ENCODE data around the gene SLC5A6. TPM values are rescaled to one million over a fixed set of nuclear protein-coding genes. Genes with fewer than 3 reads are reported as not detected.

The SLC5A6 gene
- total RNA-seq (15.8 TPM), polyA plus RNA-seq (24.3 TPM)
- long read RNA-seq, donor 1, partial matches to known transcripts, result 0 of 1 reads
- long read RNA-seq, donor 1, other reads (novel, unspliced or antisense), result 0 of 1 reads
- long read RNA-seq, donor 2, partial matches to known transcripts, result 9 of 13 reads
- long read RNA-seq, donor 2, other reads (novel, unspliced or antisense), result 0 of 13 reads
- long read RNA-seq, donor 3, partial matches to known transcripts, result 9 of 10 reads
- long read RNA-seq, donor 3, other reads (novel, unspliced or antisense), result 0 of 10 reads
- long read RNA-seq, donor 4, partial matches to known transcripts, result 55 of 124 reads
- long read RNA-seq, donor 4, other reads (novel, unspliced or antisense), result 66 of 124 reads
- long read RNA-seq, donor 5, partial matches to known transcripts, result 0 of 1 reads
- long read RNA-seq, donor 5, other reads (novel, unspliced or antisense), result 0 of 1 reads
- long read RNA-seq, donor 6, partial matches to known transcripts, result 107 of 134 reads
- long read RNA-seq, donor 6, other reads (novel, unspliced or antisense), result 27 of 134 reads
- long read RNA-seq, donor 7, partial matches to known transcripts, result 87 of 191 reads
- long read RNA-seq, donor 7, other reads (novel, unspliced or antisense), result 102 of 191 reads
- long read RNA-seq, donor 8, partial matches to known transcripts, result 0 of 1 reads
- long read RNA-seq, donor 8, other reads (novel, unspliced or antisense), result 0 of 1 reads
- long read RNA-seq, donor 9, result 0 reads
- long read RNA-seq, donor 10, partial matches to known transcripts, result 0 of 1 reads
- long read RNA-seq, donor 10, other reads (novel, unspliced or antisense), result 0 of 1 reads

- no peaks in the 10 kb centered on the region for H3K9me3 ChIP-seq (ENCODE audit: control insufficient read depth in 2 of 2, insufficient read depth in 1 of 2, low read length in 1 of 2)
- H3K36me3 ChIP-seq (ENCODE audit: control insufficient read depth in 2 of 2, insufficient read depth in 2 of 2, low read length in 1 of 2), result peaks cover 14 to 39% of the 10 kb centered on the region in 2 donors
- H3K27ac ChIP-seq (ENCODE audit: low read depth in 1 of 2, low read length in 1 of 2), result peak within 1 kb of the TSS; percentile 97 to 98
- H3K4me1 ChIP-seq (ENCODE audit: control insufficient read depth in 2 of 2, insufficient read depth in 2 of 2, low read length in 2 of 2), result peaks cover 6 to 27% of the 10 kb centered on the region in 2 donors
- H3K4me3 ChIP-seq (ENCODE audit: low read length in 2 of 2), result peak within 1 kb of the TSS; percentile 68 to 94
- DNase-seq (ENCODE audit: low read depth in 6 of 9, low spot score in 9 of 9), result peak; percentile 74 to 95 (median 87)
- WGBS, result under 1% methylated on average over 73 of the region's 73 CpGs
- H3K27me3 ChIP-seq (ENCODE audit: control insufficient read depth in 2 of 2, insufficient read depth in 1 of 2, low read length in 1 of 2), result no peaks in the 10 kb centered on the region
These were observed at the start of gene SLC5A6, which contains the start of gene ATRAID for GRCh38 chr2:27211943-27212625. TSS of gene SLC5A6 (minus strand) at chr2:27212268. CDS start at chr2:27207650, 4,618 bp downstream. TSS of gene ATRAID (plus strand) at chr2:27212041. CDS start at chr2:27212369, 328 bp downstream.

GRCh38 chr2:27261241-27261925 is 49.3 kb upstream of the SLC5A6 start:
- Histone ChIP-seq H3K27ac (ENCODE audit: low read depth in 1 of 2, low read length in 1 of 2) (no peak overlapping the region), H3K9me3 (ENCODE audit: control insufficient read depth in 2 of 2, insufficient read depth in 1 of 2, low read length in 1 of 2) (no peaks in the 10 kb centered on the region), H3K27me3 (ENCODE audit: control insufficient read depth in 2 of 2, insufficient read depth in 1 of 2, low read length in 1 of 2) (peaks cover 70 to 98% of the 10 kb centered on the region in 2 donors), H3K4me1 (ENCODE audit: control insufficient read depth in 2 of 2, insufficient read depth in 2 of 2, low read length in 2 of 2) (peaks cover 13 to 25% of the 10 kb centered on the region in 2 donors), H3K4me3 (ENCODE audit: low read length in 2 of 2) (no peak overlapping the region), H3K36me3 (ENCODE audit: control insufficient read depth in 2 of 2, insufficient read depth in 2 of 2, low read length in 1 of 2) (no peaks in the 10 kb centered on the region)
- no peak for DNase-seq (ENCODE audit: low read depth in 6 of 9, low spot score in 9 of 9)
- 63% methylated on average over 11 of the region's 11 CpGs for WGBS

- Histone ChIP-seq H3K9me3 (ENCODE audit: control insufficient read depth in 2 of 2, insufficient read depth in 1 of 2, low read length in 1 of 2) (no peaks in the 10 kb centered on the region), H3K4me3 (ENCODE audit: low read length in 2 of 2) (no peak overlapping the region), H3K27me3 (ENCODE audit: control insufficient read depth in 2 of 2, insufficient read depth in 1 of 2, low read length in 1 of 2) (peaks cover 38 to 89% of the 10 kb centered on the region in 2 donors), H3K27ac (ENCODE audit: low read depth in 1 of 2, low read length in 1 of 2) (no peak overlapping the region), H3K36me3 (ENCODE audit: control insufficient read depth in 2 of 2, insufficient read depth in 2 of 2, low read length in 1 of 2) (no peaks in the 10 kb centered on the region), H3K4me1 (ENCODE audit: control insufficient read depth in 2 of 2, insufficient read depth in 2 of 2, low read length in 2 of 2) (peaks cover 4 to 5% of the 10 kb centered on the region in 2 donors)
- 94% methylated on average over 8 of the region's 8 CpGs for WGBS
- no peak for DNase-seq (ENCODE audit: low read depth in 6 of 9, low spot score in 9 of 9)
These were observed 46.0 kb upstream of the SLC5A6 start for GRCh38 chr2:27258051-27258450.

- DNase-seq (ENCODE audit: low read depth in 6 of 9, low spot score in 9 of 9), result no peak
- Histone ChIP-seq H3K4me1 (ENCODE audit: control insufficient read depth in 2 of 2, insufficient read depth in 2 of 2, low read length in 2 of 2) (peaks cover 0 to 4% of the 10 kb centered on the region in 2 donors), H3K4me3 (ENCODE audit: low read length in 2 of 2) (no peak overlapping the region), H3K9me3 (ENCODE audit: control insufficient read depth in 2 of 2, insufficient read depth in 1 of 2, low read length in 1 of 2) (no peaks in the 10 kb centered on the region), H3K36me3 (ENCODE audit: control insufficient read depth in 2 of 2, insufficient read depth in 2 of 2, low read length in 1 of 2) (no peaks in the 10 kb centered on the region), H3K27me3 (ENCODE audit: control insufficient read depth in 2 of 2, insufficient read depth in 1 of 2, low read length in 1 of 2) (peaks cover 27 to 80% of the 10 kb centered on the region in 2 donors), H3K27ac (ENCODE audit: low read depth in 1 of 2, low read length in 1 of 2) (no peak overlapping the region)
- 86% methylated on average over 7 of the region's 7 CpGs for WGBS
These were observed 44.9 kb upstream of the SLC5A6 start for GRCh38 chr2:27256855-27257454.

GRCh38 chr2:27255660-27256059 is 43.6 kb upstream of the SLC5A6 start:
- WGBS, result 86% methylated on average over 1 of the region's 1 CpG
- Histone ChIP-seq H3K9me3 (ENCODE audit: control insufficient read depth in 2 of 2, insufficient read depth in 1 of 2, low read length in 1 of 2) (no peaks in the 10 kb centered on the region), H3K27me3 (ENCODE audit: control insufficient read depth in 2 of 2, insufficient read depth in 1 of 2, low read length in 1 of 2) (peaks cover 15 to 80% of the 10 kb centered on the region in 2 donors), H3K36me3 (ENCODE audit: control insufficient read depth in 2 of 2, insufficient read depth in 2 of 2, low read length in 1 of 2) (no peaks in the 10 kb centered on the region), H3K4me1 (ENCODE audit: control insufficient read depth in 2 of 2, insufficient read depth in 2 of 2, low read length in 2 of 2) (no peaks in the 10 kb centered on the region), H3K4me3 (ENCODE audit: low read length in 2 of 2) (no peak overlapping the region), H3K27ac (ENCODE audit: low read depth in 1 of 2, low read length in 1 of 2) (no peak overlapping the region)
- no peak for DNase-seq (ENCODE audit: low read depth in 6 of 9, low spot score in 9 of 9)

GRCh38 chr2:27255187-27255586 is 43.1 kb upstream of the SLC5A6 start:
- Histone ChIP-seq H3K36me3 (ENCODE audit: control insufficient read depth in 2 of 2, insufficient read depth in 2 of 2, low read length in 1 of 2) (no peaks in the 10 kb centered on the region), H3K27me3 (ENCODE audit: control insufficient read depth in 2 of 2, insufficient read depth in 1 of 2, low read length in 1 of 2) (peaks cover 10 to 80% of the 10 kb centered on the region in 2 donors), H3K9me3 (ENCODE audit: control insufficient read depth in 2 of 2, insufficient read depth in 1 of 2, low read length in 1 of 2) (no peaks in the 10 kb centered on the region), H3K4me1 (ENCODE audit: control insufficient read depth in 2 of 2, insufficient read depth in 2 of 2, low read length in 2 of 2) (peaks cover 0 to 2% of the 10 kb centered on the region in 2 donors), H3K4me3 (ENCODE audit: low read length in 2 of 2) (no peak overlapping the region), H3K27ac (ENCODE audit: low read depth in 1 of 2, low read length in 1 of 2) (no peak overlapping the region)
- 80% methylated on average over 13 of the region's 13 CpGs for whole genome bisulfite sequencing
- DNase-seq (ENCODE audit: low read depth in 6 of 9, low spot score in 9 of 9), result no peak

GRCh38 chr2:27251766-27252165 is 39.7 kb upstream of the SLC5A6 start:
- H3K4me3 ChIP-seq (ENCODE audit: low read length in 2 of 2), result no peak overlapping the region
- peaks cover 0 to 6% of the 10 kb centered on the region in 2 donors for H3K4me1 ChIP-seq (ENCODE audit: control insufficient read depth in 2 of 2, insufficient read depth in 2 of 2, low read length in 2 of 2)
- no peaks in the 10 kb centered on the region for H3K9me3 ChIP-seq (ENCODE audit: control insufficient read depth in 2 of 2, insufficient read depth in 1 of 2, low read length in 1 of 2)
- no peak for DNase-seq (ENCODE audit: low read depth in 6 of 9, low spot score in 9 of 9)
- peaks cover 2 to 59% of the 10 kb centered on the region in 2 donors for H3K27me3 ChIP-seq (ENCODE audit: control insufficient read depth in 2 of 2, insufficient read depth in 1 of 2, low read length in 1 of 2)
- no peaks in the 10 kb centered on the region for H3K36me3 ChIP-seq (ENCODE audit: control insufficient read depth in 2 of 2, insufficient read depth in 2 of 2, low read length in 1 of 2)
- no peak overlapping the region for H3K27ac ChIP-seq (ENCODE audit: low read depth in 1 of 2, low read length in 1 of 2)
- 91% methylated on average over 13 of the region's 13 CpGs for WGBS

Data from thymus (tissue), 14 donors.